ENCODE data around the gene STING1. TPM values are rescaled to one million over a fixed set of nuclear protein-coding genes. Genes with fewer than 3 reads are reported as not detected.

STING1 gene
- total and polyA plus RNA-seq, 2 donors (not counting 1 experiment from before 2014, with no cell fraction given), result 1.1 to 2.8 TPM

DNA sequence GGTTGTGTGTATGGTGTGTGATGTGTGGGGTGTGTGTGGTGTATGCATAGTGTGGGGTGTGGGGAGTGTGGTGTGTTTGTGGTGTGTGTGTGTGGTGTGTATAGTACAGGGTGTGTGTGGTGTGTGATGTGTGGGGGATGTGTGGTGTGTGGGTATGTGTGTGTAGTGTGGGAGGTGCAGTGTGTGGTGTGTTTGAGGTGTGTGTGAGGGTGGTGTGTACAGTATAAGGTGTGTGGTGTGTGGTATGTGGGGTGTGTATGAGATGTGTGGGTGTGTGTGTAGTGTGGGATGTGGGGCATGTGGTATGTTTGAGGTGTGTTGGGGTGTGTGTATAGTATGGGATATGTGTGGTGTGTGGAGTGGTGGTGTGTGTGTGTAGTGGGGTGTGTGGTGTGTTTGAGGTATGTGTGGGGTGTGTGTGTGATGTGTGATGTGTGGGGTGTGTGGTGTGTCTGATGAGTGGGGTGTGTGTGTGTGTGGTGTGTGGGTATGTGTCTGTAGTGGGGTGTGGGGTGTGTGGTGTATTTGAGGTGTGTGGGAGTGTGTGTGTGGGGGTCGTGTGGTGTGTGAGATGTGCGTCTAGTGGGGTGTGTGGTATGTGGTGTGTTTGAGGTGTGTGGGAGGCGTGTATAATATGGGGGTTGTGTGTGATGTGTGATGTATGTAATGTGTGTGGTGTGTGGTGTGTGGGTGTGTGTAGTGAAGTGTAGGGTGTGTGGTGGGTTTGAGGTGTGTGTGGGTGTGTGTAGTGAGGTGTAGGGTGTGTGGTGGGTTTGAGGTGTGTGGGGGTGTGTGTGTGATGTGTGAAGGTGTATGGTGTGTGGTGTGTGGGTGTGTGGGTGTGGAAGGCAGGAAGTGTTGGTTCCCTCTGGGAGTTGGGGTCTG, 28.6 kb downstream of the STING1 start:
- Histone ChIP-seq H3K4me1 (ENCODE audit: control insufficient read depth in 2 of 2, insufficient read depth in 2 of 2, low read length in 2 of 2) (peaks cover 10 to 15% of the 10 kb centered on the region in 2 donors), H3K36me3 (replicated peaks in 1 of 2; ENCODE audit: control extremely low read depth in 1 of 2, control insufficient read depth in 1 of 2, extremely low read depth in 1 of 2, insufficient read depth in 2 of 2, low read length in 1 of 2) (no peaks in the 10 kb centered on the region), H3K4me2 (replicated peaks; ENCODE audit: low read depth, low read length, poor library complexity, severe bottlenecking) (peak overlapping the region; percentile 31), H3K9ac (ENCODE audit: low read length) (no peak overlapping the region), H3K9me3 (ENCODE audit: control extremely low read depth in 1 of 3, control insufficient read depth in 2 of 3, insufficient read depth in 1 of 3, low read length in 2 of 3) (no peaks in the 10 kb centered on the region), H3K4me3 (ENCODE audit: control extremely low read depth in 1 of 5, extremely low read depth in 1 of 5, insufficient read depth in 1 of 5, low read depth in 2 of 5, low read length in 4 of 5) (no peak overlapping the region), H3K27me3 (replicated peaks in 1 of 4; ENCODE audit: control extremely low read depth in 1 of 4, control insufficient read depth in 3 of 4, insufficient read depth in 4 of 4, low read length in 3 of 4) (no peaks in the 10 kb centered on the region), H4K20me1 (ENCODE audit: control insufficient read depth, insufficient read depth, low read length, poor library complexity, severe bottlenecking) (no peaks in the 10 kb centered on the region), H3K27ac (ENCODE audit: low read length in 2 of 2) (no peak overlapping the region), H2AFZ (ENCODE audit: insufficient read depth, low read depth, low read length, poor library complexity, severe bottlenecking) (no peak overlapping the region), H3K79me2 (ENCODE audit: control insufficient read depth, insufficient read depth, low read length) (no peaks in the 10 kb centered on the region)
- CTCF ChIA-PET, result no interaction called here
- Mint-ChIP-seq H3K27ac (no peak overlapping the region), H3K9me3 (ENCODE audit: insufficient read depth) (no peaks in the 10 kb centered on the region), H3K4me1 (peaks cover 15% of the 10 kb centered on the region), H3K4me3 (no peak overlapping the region), H3K27me3 (no peaks in the 10 kb centered on the region)
- TF ChIP-seq, protein P1, sequence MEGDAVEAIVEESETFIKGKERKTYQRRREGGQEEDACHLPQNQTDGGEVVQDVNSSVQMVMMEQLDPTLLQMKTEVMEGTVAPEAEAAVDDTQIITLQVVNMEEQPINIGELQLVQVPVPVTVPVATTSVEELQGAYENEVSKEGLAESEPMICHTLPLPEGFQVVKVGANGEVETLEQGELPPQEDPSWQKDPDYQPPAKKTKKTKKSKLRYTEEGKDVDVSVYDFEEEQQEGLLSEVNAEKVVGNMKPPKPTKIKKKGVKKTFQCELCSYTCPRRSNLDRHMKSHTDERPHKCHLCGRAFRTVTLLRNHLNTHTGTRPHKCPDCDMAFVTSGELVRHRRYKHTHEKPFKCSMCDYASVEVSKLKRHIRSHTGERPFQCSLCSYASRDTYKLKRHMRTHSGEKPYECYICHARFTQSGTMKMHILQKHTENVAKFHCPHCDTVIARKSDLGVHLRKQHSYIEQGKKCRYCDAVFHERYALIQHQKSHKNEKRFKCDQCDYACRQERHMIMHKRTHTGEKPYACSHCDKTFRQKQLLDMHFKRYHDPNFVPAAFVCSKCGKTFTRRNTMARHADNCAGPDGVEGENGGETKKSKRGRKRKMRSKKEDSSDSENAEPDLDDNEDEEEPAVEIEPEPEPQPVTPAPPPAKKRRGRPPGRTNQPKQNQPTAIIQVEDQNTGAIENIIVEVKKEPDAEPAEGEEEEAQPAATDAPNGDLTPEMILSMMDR (IDR thresholded peaks at IDR 0.05), result no peak
- no peak for TF ChIP-seq EZH2 (IDR thresholded peaks at IDR 0.05; ENCODE audit: borderline replicate concordance, insufficient read depth, low read depth, low read length, poor library complexity, severe bottlenecking)
- intact Hi-C loops (cut with micrococcal nuclease), result no loop called here
- WGBS (ENCODE audit: insufficient coverage), result 52% methylated on average over 3 of the region's 3 CpGs
- DNase-seq, result no peak
- peak; percentile 31 for ATAC-seq (ENCODE audit: low read depth)
- POLR2A ChIA-PET, result no interaction called here

All from B cell (primary cell).